T-helper 22 cell (primary cell): ENCODE data around the gene ZNF335.
"Not testable (repeated sequence)": the region's sequence is repeated elsewhere in the genome, so short reads cannot be mapped to it uniquely, and the experiment has no call there.

Source experiments
- DNase-seq: peaks from one replicate; pipeline ENCODE4 v3.0.0-alpha.2; 2020; ENCODE audit warnings: low read depth

ZNF335 gene

GRCh38 chr20:46002008-46002407 lies 30.0 kb upstream of the ZNF335 start:
- no peak for DNase-seq

GRCh38 chr20:46001498-46001897 lies 29.5 kb upstream of the ZNF335 start:
- DNase-seq = no peak

- no peak for DNase-seq
Measured at GRCh38 chr20:46000262-46000996, 28.4 kb upstream of the ZNF335 start.

- DNase-seq = no peak
Measured at GRCh38 chr20:45999557-46000261, 27.7 kb upstream of the ZNF335 start.

GRCh38 chr20:45998761-45999160 lies 26.8 kb upstream of the ZNF335 start:
- DNase-seq = no peak

GRCh38 chr20:45998337-45998736 lies 26.3 kb upstream of the ZNF335 start:
- DNase-seq = no peak

GRCh38 chr20:45997187-45997586 lies 25.2 kb upstream of the ZNF335 start:
- DNase-seq = no peak

- DNase-seq = not testable (repeated sequence)
Measured at GRCh38 chr20:45995495-45996097, 23.6 kb upstream of the ZNF335 start.

GRCh38 chr20:45994761-45995493 lies 22.9 kb upstream of the ZNF335 start:
- DNase-seq = no peak

- no peak for DNase-seq
Measured at GRCh38 chr20:45993197-45993951, 21.4 kb upstream of the ZNF335 start.

- DNase-seq = no peak
Measured at GRCh38 chr20:45991616-45992015, 19.6 kb upstream of the ZNF335 start.

GRCh38 chr20:45988830-45989229 lies 16.8 kb upstream of the ZNF335 start:
- not testable (repeated sequence) for DNase-seq

- DNase-seq = peak; percentile 32
Measured at GRCh38 chr20:45987108-45987780, 15.2 kb upstream of the ZNF335 start.

- DNase-seq = no peak
Measured at GRCh38 chr20:45985573-45985972, 13.6 kb upstream of the ZNF335 start.

GRCh38 chr20:45983279-45983743 lies 11.3 kb upstream of the ZNF335 start:
- DNase-seq = no peak

GRCh38 chr20:45981261-45981660 lies 9.3 kb upstream of the ZNF335 start:
- DNase-seq = no peak

GRCh38 chr20:45976086-45976485 lies 4.1 kb upstream of the ZNF335 start:
- no peak for DNase-seq

GRCh38 chr20:45975686-45976085 lies 3.7 kb upstream of the ZNF335 start:
- no peak for DNase-seq

- no peak for DNase-seq
Measured at GRCh38 chr20:45974896-45975565, 3.0 kb upstream of the ZNF335 start.

- no peak for DNase-seq
Measured at GRCh38 chr20:45972500-45973183, 639 bp upstream of the ZNF335 start.
